ENCODE measurements around the gene RNF43. TPM values are rescaled to one million over a fixed set of nuclear protein-coding genes. Genes with fewer than 3 reads are reported as not detected.

Gene RNF43
- total and polyA plus RNA-seq, 2 of the 13 experiments (the other 11 are each of a cell fraction or from before 2014, with no cell fraction given) = 31.0 to 53.4 TPM

GRCh38 chr17:58391302-58391984 is 25.9 kb downstream of the RNF43 start (continued):
- TF ChIP-seq ZFP91 (CRISPR knock-in tag; IDR thresholded peaks at IDR 0.05; ENCODE audit: borderline replicate concordance) (peak; percentile 96), ZNF670 (CRISPR knock-in tag; IDR thresholded peaks at IDR 0.05; ENCODE audit: borderline replicate concordance) (peak; percentile 98), DDIT3 (CRISPR knock-in tag; IDR thresholded peaks at IDR 0.05) (no peak), SNAI1 (CRISPR knock-in tag; IDR thresholded peaks at IDR 0.05; ENCODE audit: borderline replicate concordance) (peak; percentile 98; the same call in 1 of the 2 replicates), MTF1 (CRISPR knock-in tag; IDR thresholded peaks at IDR 0.05) (no peak; the same call in 1 of the 2 replicates), MYPOP (CRISPR knock-in tag; IDR thresholded peaks at IDR 0.05) (peak; percentile 94), HNF1A (IDR thresholded peaks at IDR 0.05; ENCODE audit: low read depth) (peak; percentile 100), HNF1A (CRISPR knock-in tag; IDR thresholded peaks at IDR 0.05; ENCODE audit: borderline replicate concordance) (peak; percentile 100), LBX2 (CRISPR knock-in tag; IDR thresholded peaks at IDR 0.05; ENCODE audit: borderline replicate concordance) (no peak), NBN (conservative IDR thresholded peaks at IDR 0.05) (no peak), NFKB2 (CRISPR knock-in tag; IDR thresholded peaks at IDR 0.05; ENCODE audit: borderline replicate concordance) (no peak), IKZF1 (IDR thresholded peaks at IDR 0.05) (no peak), HMGA1 (CRISPR knock-in tag; conservative IDR thresholded peaks at IDR 0.05) (no peak), LCORL (IDR thresholded peaks at IDR 0.05) (peak; percentile 73), LCORL (CRISPR knock-in tag; IDR thresholded peaks at IDR 0.05) (peak; percentile 98), HMG20B (CRISPR knock-in tag; conservative IDR thresholded peaks at IDR 0.05) (peak; percentile 98), ATF7-NPFF (CRISPR knock-in tag; IDR thresholded peaks at IDR 0.05; ENCODE audit: low read depth) (peak; percentile 68), ISL2 (CRISPR knock-in tag; IDR thresholded peaks at IDR 0.05) (peak; percentile 100), HIVEP1 (CRISPR knock-in tag; IDR thresholded peaks at IDR 0.05) (peak; percentile 93; the same call in 1 of the 2 replicates), HOMEZ (CRISPR knock-in tag; IDR thresholded peaks at IDR 0.05; ENCODE audit: low read depth) (peak; percentile 96), SIN3A (IDR thresholded peaks at IDR 0.05; ENCODE audit: borderline replicate concordance, low read depth, low read length) (no peak), HNRNPL (IDR thresholded peaks at IDR 0.05; ENCODE audit: low read depth, low read length) (0 out of 2 replicates have a peak, but pooled peaks have one; percentile 18)
